Suprapubic skin (tissue), 4 donors: Measurements from ENCODE around the gene NELL1. TPM values are rescaled to one million over a fixed set of nuclear protein-coding genes. Genes with fewer than 3 reads are reported as not detected.

Experiments used
- DNase-seq, 2 donors: peaks; one replicate each; pipeline ENCODE4 v3.0.0-alpha.2; 2019; ENCODE audit warnings: low spot score in 2 of 2
- H3K27ac ChIP-seq: fragments of 200-600 bp; sonication (generic); one replicate; pipeline ENCODE4 v1.5.1; 2019
- H3K27me3 ChIP-seq: fragments of 200-600 bp; sonication (generic); one replicate; pipeline ENCODE4 v1.5.1; 2019
- H3K36me3 ChIP-seq: fragments of 200-600 bp; sonication (generic); one replicate; pipeline ENCODE4 v1.5.1; 2019
- H3K4me1 ChIP-seq: fragments of 200-600 bp; sonication (generic); one replicate; pipeline ENCODE4 v1.5.1; 2019
- H3K4me3 ChIP-seq: fragments of 200-600 bp; sonication (generic); one replicate; pipeline ENCODE4 v1.5.1; 2019; ENCODE audit warnings: mild to moderate bottlenecking
- H3K9me3 ChIP-seq: fragments of 200-600 bp; sonication (generic); one replicate; pipeline ENCODE4 v1.5.1; 2019
- EP300 ChIP-seq: sonication (generic); formaldehyde crosslinking; IDR thresholded peaks from one replicate; pipeline ENCODE4 v1.6.1; 2017; ENCODE audit warnings: antibody characterized with exemption
- POLR2A ChIP-seq, 2 donors: fragments of 450-650 bp; IDR thresholded peaks; one replicate each; pipeline ENCODE4 v1.6.1; 2017; ENCODE audit warnings: antibody characterized with exemption in 2 of 2, mild to moderate bottlenecking in 2 of 2, moderate library complexity in 2 of 2
- POLR2AphosphoS5 ChIP-seq, 3 donors: sonication (generic); formaldehyde crosslinking; IDR thresholded peaks; one replicate each; pipeline ENCODE4 v1.6.1; 2017; ENCODE audit warnings: antibody characterized with exemption in 3 of 3
- WGBS: methylation state at CpG from one replicate; pipeline ENCODE4 v1.1.5; 2018; 5-methylcytosine and 5-hydroxymethylcytosine counted together
- total RNA-seq, 4 donors: library from RNA; depleted of rRNA; stranded (reverse); fragments of >200 nt; gene quantifications; one replicate each; pipeline ENCODE4 v1.1.0, GENCODE V29; 2016
- TF ChIP-seq, protein P1 (sequence below), 2 donors: fragments of 200-600 bp in 1 of 2; fragments of 450-650 bp in 1 of 2; sonication (generic) in 1 of 2; IDR thresholded peaks; one replicate each; pipeline ENCODE4 v1.5.1; 2016 to 2019; ENCODE audit warnings: antibody characterized with exemption in 2 of 2, mild to moderate bottlenecking in 1 of 2, moderate library complexity in 1 of 2

The NELL1 gene
- total RNA-seq, 4 donors from 2014 or later = 0.18 to 3.9 TPM; not detected in 2

DNA sequence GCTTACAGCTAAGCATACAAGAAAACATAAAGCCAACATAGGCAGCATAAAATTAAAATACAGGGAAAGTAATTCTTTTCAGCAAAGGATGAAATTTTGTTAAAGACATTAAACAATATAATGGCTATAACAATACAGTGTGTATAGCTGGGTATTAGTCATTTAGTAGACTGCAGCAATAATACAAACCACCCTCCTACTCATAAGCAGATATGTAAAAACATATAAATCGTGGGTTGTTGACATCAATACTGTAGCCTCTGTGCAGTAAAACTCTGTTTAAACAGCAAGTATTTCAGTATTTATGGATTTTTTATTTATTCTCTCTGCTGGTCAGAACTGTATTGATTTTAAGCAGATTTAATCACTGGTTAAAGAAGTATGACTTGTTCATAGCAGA is 884.4 kb downstream of the NELL1 start:
- H3K36me3 ChIP-seq = no peaks in the 10 kb centered on the region
- no peak overlapping the region for H3K4me3 ChIP-seq
- no peaks in the 10 kb centered on the region for H3K27me3 ChIP-seq
- TF ChIP-seq EP300 (no peak), POLR2A (IDR thresholded peaks at IDR 0.05) (no peak), POLR2AphosphoS5 (IDR thresholded peaks at IDR 0.05) (no peak)
- TF ChIP-seq, protein P1, sequence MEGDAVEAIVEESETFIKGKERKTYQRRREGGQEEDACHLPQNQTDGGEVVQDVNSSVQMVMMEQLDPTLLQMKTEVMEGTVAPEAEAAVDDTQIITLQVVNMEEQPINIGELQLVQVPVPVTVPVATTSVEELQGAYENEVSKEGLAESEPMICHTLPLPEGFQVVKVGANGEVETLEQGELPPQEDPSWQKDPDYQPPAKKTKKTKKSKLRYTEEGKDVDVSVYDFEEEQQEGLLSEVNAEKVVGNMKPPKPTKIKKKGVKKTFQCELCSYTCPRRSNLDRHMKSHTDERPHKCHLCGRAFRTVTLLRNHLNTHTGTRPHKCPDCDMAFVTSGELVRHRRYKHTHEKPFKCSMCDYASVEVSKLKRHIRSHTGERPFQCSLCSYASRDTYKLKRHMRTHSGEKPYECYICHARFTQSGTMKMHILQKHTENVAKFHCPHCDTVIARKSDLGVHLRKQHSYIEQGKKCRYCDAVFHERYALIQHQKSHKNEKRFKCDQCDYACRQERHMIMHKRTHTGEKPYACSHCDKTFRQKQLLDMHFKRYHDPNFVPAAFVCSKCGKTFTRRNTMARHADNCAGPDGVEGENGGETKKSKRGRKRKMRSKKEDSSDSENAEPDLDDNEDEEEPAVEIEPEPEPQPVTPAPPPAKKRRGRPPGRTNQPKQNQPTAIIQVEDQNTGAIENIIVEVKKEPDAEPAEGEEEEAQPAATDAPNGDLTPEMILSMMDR (IDR thresholded peaks at IDR 0.05) = no peak
- no peaks in the 10 kb centered on the region for H3K9me3 ChIP-seq
- DNase-seq = no peak
- no peak overlapping the region for H3K27ac ChIP-seq
- WGBS = 63% methylated on average over 1 of the region's 1 CpG
- H3K4me1 ChIP-seq = no peaks in the 10 kb centered on the region

DNA sequence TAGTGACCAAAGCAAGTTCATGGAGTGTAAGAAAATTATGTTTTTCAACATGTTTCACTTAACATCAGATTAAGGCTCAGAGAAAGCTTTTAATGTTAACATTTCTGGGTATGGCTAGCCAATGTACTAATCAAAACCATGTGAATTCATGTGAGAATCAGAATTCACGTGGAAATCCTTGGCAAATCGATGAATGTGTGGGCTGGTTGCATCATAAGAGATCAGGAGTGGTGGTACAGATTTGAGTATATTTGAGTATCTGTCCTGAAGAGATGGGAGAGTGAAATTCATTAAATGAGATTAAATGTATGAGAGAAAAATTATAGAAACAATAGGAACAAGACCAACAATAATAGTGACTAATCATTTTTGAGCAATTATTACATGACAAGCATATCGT is 884.9 kb downstream of the NELL1 start:
- WGBS = 59% methylated on average over 3 of the region's 3 CpGs
- TF ChIP-seq, protein P1 (IDR thresholded peaks at IDR 0.05) = no peak
- TF ChIP-seq POLR2A (IDR thresholded peaks at IDR 0.05) = no peak
- no peak for TF ChIP-seq EP300
- no peak for TF ChIP-seq POLR2AphosphoS5 (IDR thresholded peaks at IDR 0.05)
- no peaks in the 10 kb centered on the region for H3K9me3 ChIP-seq
- no peaks in the 10 kb centered on the region for H3K4me1 ChIP-seq
- no peaks in the 10 kb centered on the region for H3K36me3 ChIP-seq
- H3K27ac ChIP-seq = no peak overlapping the region
- no peak overlapping the region for H3K4me3 ChIP-seq
- DNase-seq = no peak
- no peaks in the 10 kb centered on the region for H3K27me3 ChIP-seq

DNA sequence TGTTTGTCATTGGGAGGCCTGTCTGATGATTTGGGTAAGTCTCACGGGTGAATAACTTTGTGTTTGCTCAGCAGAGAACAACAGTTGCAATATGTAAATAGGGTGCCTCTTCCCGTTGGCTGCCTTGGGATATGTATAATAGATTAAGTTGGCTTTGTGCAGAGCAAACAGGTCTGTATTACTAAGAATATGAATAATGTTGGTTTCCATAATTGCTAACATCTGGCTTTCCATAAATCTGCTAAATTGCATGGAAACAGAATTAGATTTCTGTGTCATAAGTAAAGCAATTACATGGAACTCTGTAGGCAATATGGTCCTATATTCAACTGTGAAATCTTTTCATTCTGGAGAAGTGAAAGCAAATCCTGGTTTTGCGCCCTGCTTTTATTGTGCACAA is 887.5 kb downstream of the NELL1 start:
- TF ChIP-seq POLR2AphosphoS5 (IDR thresholded peaks at IDR 0.05) (no peak), EP300 (no peak), POLR2A (IDR thresholded peaks at IDR 0.05) (no peak)
- TF ChIP-seq, protein P1 (IDR thresholded peaks at IDR 0.05) = no peak
- Histone ChIP-seq H3K9me3 (no peaks in the 10 kb centered on the region), H3K4me1 (no peaks in the 10 kb centered on the region), H3K36me3 (no peaks in the 10 kb centered on the region), H3K4me3 (no peak overlapping the region), H3K27me3 (no peaks in the 10 kb centered on the region), H3K27ac (no peak overlapping the region)
- no peak for DNase-seq
- 45% methylated on average over 3 of the region's 3 CpGs for WGBS

DNA sequence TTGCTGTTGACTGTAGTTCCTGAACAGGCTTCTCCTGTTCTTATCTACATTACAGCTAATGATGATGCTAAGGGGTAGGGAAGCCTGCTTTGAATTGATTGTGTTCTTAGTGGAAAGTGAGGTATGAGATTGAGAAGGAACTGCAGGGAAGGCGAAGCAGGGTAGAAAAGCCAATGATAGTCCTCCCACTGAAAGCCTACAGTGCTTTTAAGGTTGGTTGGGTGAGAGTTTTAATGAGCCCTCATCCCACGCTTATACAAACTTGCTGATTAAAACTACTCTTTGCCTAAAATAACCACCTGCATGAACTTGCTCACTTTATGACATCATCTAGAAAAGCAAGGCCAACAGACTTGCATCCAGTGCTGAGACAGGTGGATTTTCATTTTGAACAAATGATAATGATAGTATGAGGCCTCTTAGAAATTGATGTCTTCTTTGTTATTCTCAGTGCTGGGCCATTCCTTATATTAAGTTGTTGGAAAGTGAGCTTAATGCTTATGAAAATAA is 891.1 kb downstream of the NELL1 start:
- H3K27me3 ChIP-seq = no peaks in the 10 kb centered on the region
- no peaks in the 10 kb centered on the region for H3K36me3 ChIP-seq
- no peak overlapping the region for H3K27ac ChIP-seq
- TF ChIP-seq POLR2A (IDR thresholded peaks at IDR 0.05) (no peak), POLR2AphosphoS5 (IDR thresholded peaks at IDR 0.05) (no peak), EP300 (no peak)
- TF ChIP-seq, protein P1 (IDR thresholded peaks at IDR 0.05) = no peak
- no peak overlapping the region for H3K4me3 ChIP-seq
- WGBS = 67% methylated on average over 2 of the region's 2 CpGs
- no peak for DNase-seq
- H3K4me1 ChIP-seq = no peaks in the 10 kb centered on the region
- no peaks in the 10 kb centered on the region for H3K9me3 ChIP-seq

GRCh38 chr11:21561581-21561980 is 892.2 kb downstream of the NELL1 start:
- H3K4me1 ChIP-seq = no peaks in the 10 kb centered on the region
- no peak overlapping the region for H3K27ac ChIP-seq
- no peak overlapping the region for H3K4me3 ChIP-seq
- no peaks in the 10 kb centered on the region for H3K9me3 ChIP-seq
- no peak for DNase-seq
- 76% methylated on average over 1 of the region's 1 CpG for WGBS
- no peaks in the 10 kb centered on the region for H3K27me3 ChIP-seq
- H3K36me3 ChIP-seq = no peaks in the 10 kb centered on the region
- TF ChIP-seq POLR2AphosphoS5 (IDR thresholded peaks at IDR 0.05) = no peak
- TF ChIP-seq EP300 = no peak
- no peak for TF ChIP-seq POLR2A (IDR thresholded peaks at IDR 0.05)
- TF ChIP-seq, protein P1 (IDR thresholded peaks at IDR 0.05) = no peak
